Measurements from ENCODE around the gene GPC3.
A peak's percentile ranks its signal among the peaks of the same experiment; 100 is the strongest.

GPC3 gene

DNA sequence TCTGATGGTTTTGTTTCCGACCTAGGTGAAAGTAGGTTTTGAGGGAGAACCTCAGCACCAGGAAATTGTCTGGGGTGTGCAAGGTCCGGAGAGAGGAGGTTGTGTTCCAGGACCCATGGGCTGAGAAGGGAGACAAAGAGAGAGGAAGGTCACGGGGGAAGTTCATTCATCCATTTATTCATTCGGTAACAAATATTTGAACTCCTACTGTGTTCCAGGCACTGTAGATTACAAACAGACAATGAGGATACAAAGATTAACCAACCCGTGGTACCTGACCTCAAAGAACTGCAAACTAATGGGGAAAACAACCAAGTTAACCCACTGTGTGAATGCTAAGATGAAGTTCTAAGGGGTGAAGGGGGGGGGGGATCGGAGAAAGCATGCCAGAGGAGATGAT, 1.8 kb upstream of the GPC3 start:
- Histone ChIP-seq H2BK15ac (replicated peaks; ENCODE audit: low read depth) (no peak overlapping the region), H3K18ac (ENCODE audit: low read length) (peak overlapping the region; percentile 39), H3K9ac (ENCODE audit: low read length) (no peak overlapping the region), H2BK5ac (ENCODE audit: low read length) (no peak overlapping the region), H3K79me1 (ENCODE audit: low read length) (no peaks in the 10 kb centered on the region), H3K4me3 (ENCODE audit: low read length) (no peak overlapping the region), H3K27ac (ENCODE audit: low read depth, low read length) (no peak overlapping the region), H4K5ac (ENCODE audit: low read length) (no peak overlapping the region), H3K4me1 (ENCODE audit: control insufficient read depth, low read depth, low read length) (no peaks in the 10 kb centered on the region), H2AK5ac (ENCODE audit: low read length) (no peak overlapping the region), H3K36me3 (ENCODE audit: control insufficient read depth, insufficient read depth, low read length) (no peaks in the 10 kb centered on the region), H3K4ac (ENCODE audit: low read depth, low read length) (no peak overlapping the region), H3K56ac (ENCODE audit: low read length) (no peak overlapping the region), H3K27me3 (ENCODE audit: insufficient read depth, low read length, poor library complexity) (no peaks in the 10 kb centered on the region), H3K4me2 (ENCODE audit: low read length) (no peak overlapping the region), H3K23ac (ENCODE audit: low read length) (no peak overlapping the region), H3K79me2 (ENCODE audit: control insufficient read depth, insufficient read depth, low read length) (no peaks in the 10 kb centered on the region), H2BK120ac (ENCODE audit: low read depth, low read length) (no peak overlapping the region), H4K8ac (ENCODE audit: low read depth, low read length) (no peak overlapping the region)
- DNase-seq: no peak
- no CpG with 5 or more reads among the region's 6 CpGs for WGBS (ENCODE audit: extremely low coverage, insufficient coverage, low lambda C conversion rate)

DNA sequence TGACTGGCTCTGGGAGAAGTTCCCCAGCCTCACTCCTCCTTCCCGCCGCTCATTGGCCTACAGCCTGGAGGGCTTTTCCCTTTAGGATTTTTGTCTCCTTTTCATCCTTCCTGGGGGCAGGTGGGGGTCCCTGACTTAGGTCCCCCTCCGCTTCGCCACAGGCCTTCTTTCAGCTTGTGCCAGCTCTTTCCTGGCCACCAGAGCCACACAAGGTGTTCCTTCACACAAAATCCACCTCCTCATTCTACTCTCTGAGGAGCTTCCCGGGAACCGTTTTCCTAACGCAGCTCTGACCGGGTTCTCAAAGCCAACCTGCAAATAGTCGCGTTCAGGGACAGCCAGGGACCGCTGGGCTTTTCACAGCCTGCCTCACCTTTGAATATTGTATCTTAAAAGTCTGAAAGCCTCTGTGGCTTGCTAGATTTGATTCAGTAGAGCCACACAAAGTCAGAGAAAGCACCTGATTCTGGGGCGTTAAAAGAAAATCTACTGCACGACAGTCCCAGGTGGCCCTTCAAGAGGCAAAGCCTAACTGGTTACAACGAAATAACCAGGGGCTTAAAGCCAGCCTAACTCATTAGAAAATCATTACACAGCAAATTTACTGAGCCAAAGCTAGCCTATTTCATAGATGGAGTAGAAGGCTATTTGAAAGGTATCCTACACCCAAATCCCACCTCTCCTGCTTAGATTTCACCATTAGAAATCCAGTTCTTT, 731 bp upstream of the GPC3 start:
- no peak overlapping the region for H2BK15ac ChIP-seq (replicated peaks; ENCODE audit: low read depth)
- H3K27ac ChIP-seq (ENCODE audit: low read depth, low read length): no peak overlapping the region
- H3K79me1 ChIP-seq (ENCODE audit: low read length): no peaks in the 10 kb centered on the region
- no peak for DNase-seq
- no CpG with 5 or more reads among the region's 14 CpGs for WGBS (ENCODE audit: extremely low coverage, insufficient coverage, low lambda C conversion rate)
- H2AK5ac ChIP-seq (ENCODE audit: low read length): no peak overlapping the region
- H3K23ac ChIP-seq (ENCODE audit: low read length): no peak overlapping the region
- no peak overlapping the region for H3K18ac ChIP-seq (ENCODE audit: low read length)
- no peak overlapping the region for H3K9ac ChIP-seq (ENCODE audit: low read length)
- H3K4me1 ChIP-seq (ENCODE audit: control insufficient read depth, low read depth, low read length): no peaks in the 10 kb centered on the region
- no peaks in the 10 kb centered on the region for H3K79me2 ChIP-seq (ENCODE audit: control insufficient read depth, insufficient read depth, low read length)
- H3K4me3 ChIP-seq (ENCODE audit: low read length): no peak overlapping the region
- no peak overlapping the region for H4K5ac ChIP-seq (ENCODE audit: low read length)
- peak overlapping the region; percentile 49 for H3K56ac ChIP-seq (ENCODE audit: low read length)
- H3K36me3 ChIP-seq (ENCODE audit: control insufficient read depth, insufficient read depth, low read length): no peaks in the 10 kb centered on the region
- no peak overlapping the region for H4K8ac ChIP-seq (ENCODE audit: low read depth, low read length)
- H3K4ac ChIP-seq (ENCODE audit: low read depth, low read length): no peak overlapping the region
- H2BK5ac ChIP-seq (ENCODE audit: low read length): no peak overlapping the region
- peak overlapping the region; percentile 56 for H3K4me2 ChIP-seq (ENCODE audit: low read length)
- H3K27me3 ChIP-seq (ENCODE audit: insufficient read depth, low read length, poor library complexity): no peaks in the 10 kb centered on the region
- H2BK120ac ChIP-seq (ENCODE audit: low read depth, low read length): no peak overlapping the region

DNA sequence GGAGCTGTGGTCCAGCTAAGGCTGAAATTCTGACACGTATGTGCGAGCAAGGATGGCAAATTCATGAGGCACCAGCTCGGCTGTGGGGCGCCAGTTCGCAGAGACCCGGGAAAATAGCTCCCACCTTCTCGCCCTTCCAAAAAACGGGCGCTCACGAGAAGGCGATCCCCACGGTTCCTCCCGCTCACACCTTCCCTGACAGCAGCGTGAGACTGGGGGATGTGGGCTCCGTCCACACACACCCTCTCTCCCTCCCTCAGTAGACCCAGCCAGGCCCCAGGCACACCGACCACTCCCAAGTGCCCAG, 584 bp downstream of the GPC3 start:
- H3K56ac ChIP-seq (ENCODE audit: low read length): peak overlapping the region; percentile 15
- no peak overlapping the region for H2BK120ac ChIP-seq (ENCODE audit: low read depth, low read length)
- H2AK5ac ChIP-seq (ENCODE audit: low read length): no peak overlapping the region
- no peaks in the 10 kb centered on the region for H3K79me2 ChIP-seq (ENCODE audit: control insufficient read depth, insufficient read depth, low read length)
- no peak overlapping the region for H2BK5ac ChIP-seq (ENCODE audit: low read length)
- H3K36me3 ChIP-seq (ENCODE audit: control insufficient read depth, insufficient read depth, low read length): no peaks in the 10 kb centered on the region
- no peak overlapping the region for H4K8ac ChIP-seq (ENCODE audit: low read depth, low read length)
- no peak overlapping the region for H2BK15ac ChIP-seq (replicated peaks; ENCODE audit: low read depth)
- H3K27me3 ChIP-seq (ENCODE audit: insufficient read depth, low read length, poor library complexity): no peaks in the 10 kb centered on the region
- no peak overlapping the region for H3K4ac ChIP-seq (ENCODE audit: low read depth, low read length)
- peak overlapping the region; percentile 22 for H3K4me2 ChIP-seq (ENCODE audit: low read length)
- WGBS (ENCODE audit: extremely low coverage, insufficient coverage, low lambda C conversion rate): no CpG with 5 or more reads among the region's 16 CpGs
- no peak for DNase-seq
- H3K79me1 ChIP-seq (ENCODE audit: low read length): no peaks in the 10 kb centered on the region
- no peak overlapping the region for H4K5ac ChIP-seq (ENCODE audit: low read length)
- H3K4me3 ChIP-seq (ENCODE audit: low read length): no peak overlapping the region
- no peaks in the 10 kb centered on the region for H3K4me1 ChIP-seq (ENCODE audit: control insufficient read depth, low read depth, low read length)
- H3K27ac ChIP-seq (ENCODE audit: low read depth, low read length): no peak overlapping the region
- H3K18ac ChIP-seq (ENCODE audit: low read length): no peak overlapping the region
- no peak overlapping the region for H3K9ac ChIP-seq (ENCODE audit: low read length)
- H3K23ac ChIP-seq (ENCODE audit: low read length): no peak overlapping the region

DNA sequence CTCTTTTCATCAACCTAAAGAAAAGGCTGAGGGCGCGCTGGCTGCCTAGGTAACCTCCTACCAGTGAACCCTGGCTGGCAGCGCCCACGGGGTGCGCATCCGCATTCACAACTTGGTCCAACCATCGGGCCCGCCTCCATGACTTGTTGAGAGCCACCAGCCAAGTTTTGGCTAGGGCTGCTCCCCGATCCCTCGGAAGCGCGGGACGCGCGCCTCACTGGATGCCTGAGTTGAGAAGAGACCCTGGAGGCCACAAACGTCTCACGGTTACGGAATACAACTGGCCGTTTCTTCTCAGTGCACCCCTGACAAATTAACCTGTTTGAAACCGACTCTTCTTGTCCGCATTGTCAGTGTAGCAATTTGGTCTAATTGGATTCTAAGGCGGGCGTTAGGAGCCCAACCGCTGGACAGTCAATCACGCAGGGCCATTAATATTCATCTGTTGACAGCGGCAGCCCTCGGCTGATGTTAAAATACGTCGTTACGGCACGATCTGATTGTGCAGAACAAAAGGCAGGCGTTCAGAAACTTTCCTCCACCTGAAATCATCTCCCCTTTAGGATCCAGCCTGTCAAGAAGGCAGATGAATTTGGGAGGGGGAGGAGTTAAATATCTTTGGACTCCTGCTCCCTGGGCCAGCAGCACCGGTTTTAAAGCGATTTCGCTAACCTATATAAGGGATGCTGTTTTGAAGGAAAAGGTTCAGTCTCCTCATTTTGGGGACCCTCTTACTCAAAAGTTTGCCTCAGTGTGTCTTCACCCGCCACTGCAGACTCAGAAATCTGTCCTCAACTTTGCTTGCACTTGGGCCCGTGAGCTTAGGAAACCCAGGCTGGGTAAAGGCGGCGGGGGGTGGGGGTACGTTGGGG, 1.2 kb downstream of the GPC3 start:
- Histone ChIP-seq H3K79me2 (ENCODE audit: control insufficient read depth, insufficient read depth, low read length) (no peaks in the 10 kb centered on the region), H3K27me3 (ENCODE audit: insufficient read depth, low read length, poor library complexity) (no peaks in the 10 kb centered on the region), H3K4me3 (ENCODE audit: low read length) (no peak overlapping the region), H2BK120ac (ENCODE audit: low read depth, low read length) (no peak overlapping the region), H3K27ac (ENCODE audit: low read depth, low read length) (no peak overlapping the region), H2AK5ac (ENCODE audit: low read length) (no peak overlapping the region), H3K56ac (ENCODE audit: low read length) (no peak overlapping the region), H3K4me2 (ENCODE audit: low read length) (peak overlapping the region; percentile 22), H4K5ac (ENCODE audit: low read length) (no peak overlapping the region), H2BK15ac (replicated peaks; ENCODE audit: low read depth) (no peak overlapping the region), H4K8ac (ENCODE audit: low read depth, low read length) (no peak overlapping the region), H3K18ac (ENCODE audit: low read length) (no peak overlapping the region), H3K9ac (ENCODE audit: low read length) (no peak overlapping the region), H3K36me3 (ENCODE audit: control insufficient read depth, insufficient read depth, low read length) (no peaks in the 10 kb centered on the region), H3K79me1 (ENCODE audit: low read length) (no peaks in the 10 kb centered on the region), H3K4me1 (ENCODE audit: control insufficient read depth, low read depth, low read length) (no peaks in the 10 kb centered on the region), H2BK5ac (ENCODE audit: low read length) (no peak overlapping the region), H3K4ac (ENCODE audit: low read depth, low read length) (no peak overlapping the region), H3K23ac (ENCODE audit: low read length) (no peak overlapping the region)
- no CpG with 5 or more reads among the region's 40 CpGs for WGBS (ENCODE audit: extremely low coverage, insufficient coverage, low lambda C conversion rate)
- peak; percentile 13 for DNase-seq

DNA sequence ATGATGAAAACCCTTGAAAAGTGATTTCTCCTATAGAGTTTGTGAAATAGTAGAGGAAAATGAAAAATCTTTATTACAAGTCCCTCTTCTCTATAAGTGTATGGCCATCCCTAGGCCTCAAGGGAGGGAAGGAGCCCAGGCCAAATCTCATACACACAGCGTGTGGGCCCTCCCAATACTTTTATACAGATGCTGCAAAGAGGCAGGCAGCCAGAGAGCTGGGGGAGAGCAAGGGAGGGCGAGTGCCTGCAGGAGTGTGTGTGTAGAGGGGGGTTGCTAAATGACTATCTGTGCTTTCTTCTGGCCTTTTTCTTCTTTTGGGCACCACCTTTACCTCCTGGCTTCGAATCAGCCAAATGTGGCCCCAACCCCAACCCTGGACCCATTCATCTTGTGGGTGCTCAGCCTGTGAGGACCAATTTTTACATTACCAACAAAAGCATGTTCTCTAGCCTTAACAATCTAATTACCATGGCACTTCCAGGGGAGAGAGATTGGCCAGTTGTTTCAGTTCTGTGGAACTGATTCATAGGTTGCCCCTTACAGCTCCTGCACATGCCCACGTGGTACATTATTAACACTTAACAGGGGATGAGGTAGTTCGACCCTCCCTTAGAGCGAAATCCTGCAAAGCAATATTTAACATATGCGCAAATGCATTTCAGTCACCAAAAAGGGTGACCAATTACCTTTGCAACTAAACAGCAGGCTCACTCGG, 2.0 kb downstream of the GPC3 start:
- no peak overlapping the region for H3K18ac ChIP-seq (ENCODE audit: low read length)
- DNase-seq: no peak

More for the DNA sequence above, 2.0 kb downstream of the GPC3 start:
- Histone ChIP-seq H3K27ac (ENCODE audit: low read depth, low read length) (no peak overlapping the region), H3K9ac (ENCODE audit: low read length) (no peak overlapping the region), H2AK5ac (ENCODE audit: low read length) (no peak overlapping the region), H4K5ac (ENCODE audit: low read length) (no peak overlapping the region), H3K4me3 (ENCODE audit: low read length) (no peak overlapping the region), H3K4ac (ENCODE audit: low read depth, low read length) (no peak overlapping the region), H3K4me2 (ENCODE audit: low read length) (no peak overlapping the region), H2BK120ac (ENCODE audit: low read depth, low read length) (no peak overlapping the region), H2BK15ac (replicated peaks; ENCODE audit: low read depth) (no peak overlapping the region), H3K79me1 (ENCODE audit: low read length) (no peaks in the 10 kb centered on the region), H3K36me3 (ENCODE audit: control insufficient read depth, insufficient read depth, low read length) (no peaks in the 10 kb centered on the region), H2BK5ac (ENCODE audit: low read length) (no peak overlapping the region), H3K4me1 (ENCODE audit: control insufficient read depth, low read depth, low read length) (no peaks in the 10 kb centered on the region), H4K8ac (ENCODE audit: low read depth, low read length) (no peak overlapping the region), H3K79me2 (ENCODE audit: control insufficient read depth, insufficient read depth, low read length) (no peaks in the 10 kb centered on the region), H3K56ac (ENCODE audit: low read length) (no peak overlapping the region), H3K23ac (ENCODE audit: low read length) (no peak overlapping the region), H3K27me3 (ENCODE audit: insufficient read depth, low read length, poor library complexity) (no peaks in the 10 kb centered on the region)
- no CpG with 5 or more reads among the region's 8 CpGs for WGBS (ENCODE audit: extremely low coverage, insufficient coverage, low lambda C conversion rate)

Data from mesendoderm (in vitro differentiated cells).